H1 (cell line): ENCODE data around the gene TBCEL. TPM values are rescaled to one million over a fixed set of nuclear protein-coding genes. Genes with fewer than 3 reads are reported as not detected.

Experiments
- CTCF ChIA-PET: fragments of 300-600 bp; sonication (Branson Sonifier 250); formaldehyde crosslinking; loops from one replicate; lab custom pipeline; 2021; ENCODE audit not compliant: partially characterized antibody; lab: Charles Lee
- POLR2A ChIA-PET: fragments of 300-600 bp; sonication (Branson Sonifier 250); formaldehyde crosslinking; loops from one replicate; lab custom pipeline; 2021; ENCODE audit warnings: inconsistent platforms; ENCODE audit not compliant: partially characterized antibody; lab: Charles Lee
- DNase-seq, 2 experiments: peaks; one replicate each; pipeline versions ENCODE4 v3.0.0 to v3.0.0-alpha.2; 2010 to 2022; ENCODE audit warnings: low spot score in 2 of 2, low read depth in 1 of 2, mixed read lengths in 1 of 2
- FAIRE-seq: peaks from 2 replicates; lab custom pipeline; 2011; peaks lifted over from hg19 to GRCh38; lab: Jason Lieb, UNC
- H2AFZ ChIP-seq: 2 replicates; pipeline ENCODE4 v1.8.1; 2012; ENCODE audit warnings: low read length, inconsistent platforms
- H2AK5ac ChIP-seq: 2 replicates; pipeline ENCODE4 v1.6.1; 2013; ENCODE audit warnings: low read depth, low read length
- H2BK120ac ChIP-seq: replicated peaks from 2 replicates; pipeline ENCODE3; 2013; ENCODE audit warnings: low read depth, low read length, inconsistent platforms
- H2BK12ac ChIP-seq: 2 replicates; pipeline ENCODE4 v1.6.1; 2013; ENCODE audit warnings: low read depth, low read length
- H2BK15ac ChIP-seq: 2 replicates; pipeline ENCODE4 v1.6.1; 2013; ENCODE audit warnings: low read length
- H2BK20ac ChIP-seq: 2 replicates; pipeline ENCODE4 v1.6.1; 2013; ENCODE audit warnings: low read length
- H2BK5ac ChIP-seq: 2 replicates; pipeline ENCODE4 v1.6.1; 2013; ENCODE audit warnings: low read depth, low read length
- H3K14ac ChIP-seq: 2 replicates; pipeline ENCODE4 v1.6.1; 2013; ENCODE audit warnings: inconsistent platforms; ENCODE audit not compliant: insufficient read length
- H3K18ac ChIP-seq: 2 replicates; pipeline ENCODE4 v1.6.1; 2013; ENCODE audit warnings: low read length; ENCODE audit errors: extremely low read depth
- H3K23ac ChIP-seq: 2 replicates; pipeline ENCODE4 v1.6.1; 2013; ENCODE audit warnings: inconsistent platforms; ENCODE audit not compliant: insufficient read length
- H3K23me2 ChIP-seq: 2 replicates; pipeline ENCODE4 v1.6.1; 2013; ENCODE audit warnings: low read depth, low read length
- H3K27ac ChIP-seq: 2 replicates; pipeline ENCODE4 v1.6.1; 2011; ENCODE audit warnings: low read depth, low read length, inconsistent platforms
- H3K27me3 ChIP-seq, 4 experiments: replicated peaks in 1 of 4; 1 replicate in 1 of 4; 2 replicates in 3 of 4; pipeline versions ENCODE4 v1.6.1 to v1.8.1; 2011 to 2013; ENCODE audit warnings: low read length in 3 of 4, mild to moderate bottlenecking in 3 of 4, inconsistent platforms in 2 of 4, mixed read lengths in 2 of 4, moderate library complexity in 1 of 4; ENCODE audit not compliant: control insufficient read depth in 3 of 4, insufficient read depth in 3 of 4; ENCODE audit errors: extremely low read depth in 1 of 4
- H3K36me3 ChIP-seq, 4 experiments: 2 replicates each; pipeline versions ENCODE4 v1.6.1 to v1.8.1; 2011 to 2013; ENCODE audit warnings: mild to moderate bottlenecking in 4 of 4, low read length in 3 of 4, moderate library complexity in 2 of 4, control low read depth in 1 of 4, inconsistent platforms in 1 of 4; ENCODE audit not compliant: insufficient read depth in 4 of 4, control insufficient read depth in 2 of 4
- H3K4ac ChIP-seq: replicated peaks from 2 replicates; pipeline ENCODE3; 2013; ENCODE audit warnings: low read length, low read depth, mixed read lengths, inconsistent platforms; ENCODE audit not compliant: insufficient read length
- H3K4me1 ChIP-seq, 4 experiments: replicated peaks in 1 of 4; 1 replicate in 1 of 4; 2 replicates in 3 of 4; pipeline versions ENCODE4 v1.6.1 to v1.8.1; 2011 to 2013; ENCODE audit warnings: low read length in 3 of 4, inconsistent platforms in 2 of 4, mixed read lengths in 1 of 4; ENCODE audit not compliant: insufficient read depth in 4 of 4, control insufficient read depth in 3 of 4
- H3K4me2 ChIP-seq, 2 experiments: 2 replicates each; pipeline versions ENCODE4 v1.6.1 to v1.8.1; 2011 to 2013; ENCODE audit warnings: low read depth in 2 of 2, low read length in 2 of 2, control low read depth in 1 of 2, inconsistent platforms in 1 of 2, mild to moderate bottlenecking in 1 of 2; ENCODE audit not compliant: insufficient read depth in 1 of 2
- H3K4me3 ChIP-seq, 4 experiments: fragments of 200-600, 300-600 bp in 1 of 4; sonication (generic), shearing (Covaris generic), sonication (Bioruptor Twin) in 1 of 4; 2 replicates each; pipeline versions ENCODE4 v1.5.1 to v1.8.1; 2011 to 2016; ENCODE audit warnings: low read length in 4 of 4, low read depth in 3 of 4, control low read depth in 2 of 4, inconsistent platforms in 2 of 4, mild to moderate bottlenecking in 2 of 4, mixed read lengths in 1 of 4, moderate library complexity in 1 of 4; ENCODE audit not compliant: insufficient read depth in 2 of 4; ENCODE audit errors: extremely low read depth in 1 of 4
- H3K56ac ChIP-seq: replicated peaks from 2 replicates; pipeline ENCODE3; 2013; ENCODE audit warnings: low read depth, mild to moderate bottlenecking, mixed read lengths, low read length, inconsistent platforms; ENCODE audit not compliant: insufficient read length
- H3K79me1 ChIP-seq: 2 replicates; pipeline ENCODE4 v1.6.1; 2013; ENCODE audit warnings: low read depth, low read length, control low read depth
- H3K79me2 ChIP-seq, 2 experiments: 2 replicates each; pipeline versions ENCODE4 v1.6.1 to v1.8.1; 2012 to 2013; ENCODE audit warnings: low read length in 2 of 2, mild to moderate bottlenecking in 2 of 2, inconsistent platforms in 1 of 2; ENCODE audit not compliant: insufficient read depth in 2 of 2, control insufficient read depth in 1 of 2
- H3K9ac ChIP-seq, 4 experiments: replicated peaks in 1 of 4; 1 replicate in 1 of 4; 2 replicates in 3 of 4; pipeline versions ENCODE4 v1.6.1 to v1.8.1; 2011 to 2013; ENCODE audit warnings: low read depth in 3 of 4, low read length in 3 of 4, control low read depth in 2 of 4, mild to moderate bottlenecking in 2 of 4, moderate library complexity in 2 of 4, inconsistent platforms in 1 of 4; ENCODE audit errors: extremely low read depth in 1 of 4
- H3K9me3 ChIP-seq, 2 experiments: 2 replicates each; pipeline versions ENCODE4 v1.6.1 to v1.8.1; 2012 to 2013; ENCODE audit warnings: mild to moderate bottlenecking in 2 of 2, moderate library complexity in 2 of 2, control low read depth in 1 of 2, inconsistent platforms in 1 of 2, low read depth in 1 of 2, low read length in 1 of 2, mixed read lengths in 1 of 2; ENCODE audit not compliant: insufficient read depth in 2 of 2
- H4K20me1 ChIP-seq, 2 experiments: replicated peaks in 1 of 2; 2 replicates each; pipeline versions ENCODE3 to v1.8.1; 2011 to 2013; ENCODE audit warnings: inconsistent platforms in 2 of 2, low read length in 2 of 2, mild to moderate bottlenecking in 1 of 2; ENCODE audit not compliant: insufficient read depth in 2 of 2, control insufficient read depth in 1 of 2
- H4K5ac ChIP-seq: 2 replicates; pipeline ENCODE4 v1.6.1; 2013; ENCODE audit warnings: low read length, low read depth, mixed read lengths, inconsistent platforms; ENCODE audit not compliant: insufficient read length
- H4K8ac ChIP-seq: 2 replicates; pipeline ENCODE4 v1.8.0; 2013; ENCODE audit warnings: mild to moderate bottlenecking, moderate library complexity, low read length, inconsistent platforms; ENCODE audit not compliant: insufficient read depth; ENCODE audit errors: extremely low read depth
- H4K91ac ChIP-seq: replicated peaks from 2 replicates; pipeline ENCODE3; 2013; ENCODE audit warnings: low read length, mixed read lengths, inconsistent platforms; ENCODE audit not compliant: insufficient read length
- BCL11A ChIP-seq, 2 experiments: IDR thresholded peaks; one replicate each; pipeline ENCODE4 v1.6.1; 2011; ENCODE audit warnings: low read depth in 2 of 2, low read length in 2 of 2, mild to moderate bottlenecking in 2 of 2
- EP300 ChIP-seq, 2 experiments: IDR thresholded peaks; 1 replicate in 1 of 2; 2 replicates in 1 of 2; pipeline ENCODE4 v1.6.1; 2011 to 2012; ENCODE audit warnings: low read depth in 2 of 2, low read length in 2 of 2, mild to moderate bottlenecking in 2 of 2, borderline replicate concordance in 1 of 2, inconsistent platforms in 1 of 2, moderate library complexity in 1 of 2
- FOSL1 ChIP-seq: IDR thresholded peaks from 2 replicates; pipeline ENCODE4 v1.6.1; 2011; ENCODE audit warnings: mild to moderate bottlenecking, low read depth, low read length, moderate library complexity; ENCODE audit not compliant: insufficient read depth
- JUND ChIP-seq: IDR thresholded peaks from 2 replicates; pipeline ENCODE4 v1.6.1; 2011; ENCODE audit warnings: mild to moderate bottlenecking, improper control_type of control experiment, low read length
- KDM4A ChIP-seq: IDR thresholded peaks from one replicate; pipeline ENCODE4 v1.7.1; 2012; ENCODE audit warnings: low read depth, mild to moderate bottlenecking, moderate library complexity, low read length, inconsistent platforms; ENCODE audit not compliant: severe bottlenecking
- PHF8 ChIP-seq: fragments of 200-600 bp; sonication (generic); conservative IDR thresholded peaks from 2 replicates; pipeline ENCODE4 v1.7.1; 2012; ENCODE audit warnings: low read depth, mild to moderate bottlenecking, inconsistent platforms, low read length, moderate library complexity
- WGBS, 2 experiments: shearing (Covaris generic) in 1 of 2; methylation state at CpG; one replicate each; pipeline versions ENCODE4 v1.1.6 to v1.1.7; 2013 to 2015; ENCODE audit warnings: low lambda C conversion rate in 2 of 2, mixed read lengths in 2 of 2, inconsistent platforms in 1 of 2, low coverage in 1 of 2, missing lambda C conversion rate in 1 of 2; ENCODE audit not compliant: insufficient replicate concordance in 2 of 2, insufficient coverage in 1 of 2, insufficient read length in 1 of 2; ENCODE audit errors: extremely low coverage in 1 of 2, missing lambda C conversion rate in 1 of 2; 5-methylcytosine and 5-hydroxymethylcytosine counted together
- polyA plus RNA-seq, 7 experiments: library from polyadenylated mRNA; depleted of rRNA in 3 of 7; stranded (reverse) in 5 of 7; unstranded in 2 of 7; fragments of >200 nt in 5 of 7; fragments of 200-250 nt in 2 of 7; gene quantifications; 1 replicate in 5 of 7; 2 replicates in 1 of 7; 4 replicates in 1 of 7; pipeline versions ENCODE4 v1.2.1 to v1.2.3, GENCODE V29; 2011 to 2013; ENCODE audit warnings: missing spikeins in 2 of 7, mixed read lengths in 2 of 7
- total RNA-seq: library from RNA; stranded (reverse); fragmentation: NEBNext Ultra II Directional; extraction: Animal tissue kit (Norgen Biotek cat#: 25700); gene quantifications from 2 replicates; pipeline ENCODE4 v1.2.1, GENCODE V29; 2021

Gene TBCEL
- total and polyA plus RNA-seq, 2 of the 8 experiments (the other 6 are each of a cell fraction or from before 2014, with no cell fraction given), result 3.9 to 16.0 TPM

DNA sequence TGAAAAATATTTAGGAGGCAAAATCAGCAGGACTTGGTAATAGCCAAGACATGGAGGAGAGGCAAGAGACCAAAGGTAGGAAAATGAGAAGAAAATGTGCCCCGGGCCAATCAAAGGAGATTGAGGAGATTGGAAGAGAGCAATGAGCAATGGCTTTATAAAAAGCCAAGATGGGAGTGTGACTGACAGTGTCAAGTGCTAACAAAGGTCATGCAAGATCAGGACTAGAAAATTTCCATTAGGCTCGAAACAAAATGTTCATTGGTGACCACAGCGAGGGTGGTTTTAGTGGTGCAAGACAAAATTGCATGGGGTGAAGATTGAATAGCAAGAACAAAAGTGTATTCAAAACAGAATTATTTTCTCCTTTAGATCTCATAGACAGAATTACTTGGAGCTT lies 45.2 kb upstream of the TBCEL start:
- FAIRE-seq (no peak), DNase-seq (no peak)
- Histone ChIP-seq H3K9ac (no peak overlapping the region), H2BK5ac (no peak overlapping the region), H4K5ac (no peak overlapping the region), H3K56ac (no peak overlapping the region), H3K4ac (no peak overlapping the region), H3K14ac (no peak overlapping the region), H3K23me2 (no peaks in the 10 kb centered on the region), H3K23ac (no peak overlapping the region), H3K79me2 (no peaks in the 10 kb centered on the region), H3K18ac (no peak overlapping the region), H2BK20ac (no peak overlapping the region), H3K4me1 (no peaks in the 10 kb centered on the region), H3K4me2 (no peak overlapping the region), H2AK5ac (no peak overlapping the region), H2AFZ (no peak overlapping the region), H4K8ac (no peak overlapping the region), H3K9me3 (no peaks in the 10 kb centered on the region), H2BK15ac (no peak overlapping the region), H3K4me3 (no peak overlapping the region), H2BK12ac (no peak overlapping the region), H4K91ac (no peak overlapping the region), H3K79me1 (no peaks in the 10 kb centered on the region), H4K20me1 (no peaks in the 10 kb centered on the region), H3K27me3 (no peaks in the 10 kb centered on the region; a peak in 1 of 7 replicates), H2BK120ac (no peak overlapping the region), H3K27ac (no peak overlapping the region), H3K36me3 (no peaks in the 10 kb centered on the region)
- POLR2A ChIA-PET, result no interaction called here
- TF ChIP-seq FOSL1 (no peak), JUND (no peak), PHF8 (no peak), KDM4A (no peak), EP300 (IDR thresholded peaks at IDR 0.05; ENCODE audit: borderline replicate concordance in 1 of 2, low read depth in 2 of 2, low read length in 2 of 2) (no peak), BCL11A (IDR thresholded peaks at IDR 0.05; ENCODE audit: low read depth in 2 of 2, low read length in 2 of 2) (no peak)
- CTCF ChIA-PET, result no interaction called here
- 71% methylated on average over 3 of the region's 3 CpGs; no CpG with 5 or more reads in 1 of the 2 experiments for WGBS, 2 experiments
